ENCODE measurements around the gene ACVRL1. TPM values are rescaled to one million over a fixed set of nuclear protein-coding genes. Genes with fewer than 3 reads are reported as not detected.

The ACVRL1 gene
- total and polyA plus RNA-seq, 10 of the 15 experiments (the other 5 are each of a cell fraction or from before 2014, with no cell fraction given), result not detected

DNA sequence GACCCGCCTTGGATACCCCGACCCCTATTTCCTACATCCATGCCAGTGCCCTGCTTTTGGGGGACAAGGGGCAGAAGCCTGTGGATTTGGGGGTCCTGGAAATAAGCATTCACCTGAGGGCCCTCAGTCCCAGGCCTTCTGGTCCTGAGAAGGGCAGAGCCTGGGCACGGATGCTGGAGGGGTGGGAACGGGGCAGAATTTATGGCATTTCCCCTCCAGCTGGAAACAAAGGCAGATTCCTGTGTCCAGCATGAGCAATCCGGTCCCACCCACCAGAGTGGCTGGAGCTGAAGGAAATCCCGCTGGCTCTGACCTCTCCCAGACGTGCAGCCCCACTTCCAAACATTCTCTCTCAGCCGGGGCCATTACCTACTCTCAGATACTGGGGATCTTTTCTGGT is 10.1 kb upstream of the ACVRL1 start:
- intact Hi-C loops (cut with micrococcal nuclease; ENCODE audit: unreplicated experiment), result no loop called here
- no peaks in the 10 kb centered on the region for H3K36me3 ChIP-seq (ENCODE audit: control insufficient read depth in 2 of 2, insufficient read depth in 2 of 2, low read length in 1 of 2)
- ChIA-PET POLR2A (no interaction called here), RAD21 (ENCODE audit: unreplicated experiment) (no interaction called here), SMC1A (ENCODE audit: uncharacterized antibody, unreplicated experiment) (interaction anchor here (0.8 kb wide), 1 partner anchor 13 kb away, joined by 3 read pairs; no protein-coding TSS in a partner anchor), CTCF (interaction anchor here (1.9 kb wide), 1 partner anchor 18 kb away, joined by 4 read pairs; no protein-coding TSS in a partner anchor)
- no peak overlapping the region for H3K4me3 ChIP-seq
- no peak for FAIRE-seq
- no peak overlapping the region for H3K9ac ChIP-seq (ENCODE audit: control insufficient read depth, insufficient read depth, low read length)
- H4K20me1 ChIP-seq (ENCODE audit: control insufficient read depth, insufficient read depth), result no peaks in the 10 kb centered on the region
- H3K27me3 ChIP-seq (replicated peaks in 1 of 2; ENCODE audit: control insufficient read depth in 2 of 2, insufficient read depth in 2 of 2, low read length in 1 of 2), result peaks cover 0 to 1% of the 10 kb centered on the region in 2 experiments; a peak in 1 of 4 replicates
- in situ Hi-C loops (cut with MboI), result no loop called here
- no peak for DNase-seq (ENCODE audit: low read depth, low spot score)
- no peak overlapping the region for H2AFZ ChIP-seq (ENCODE audit: control insufficient read depth, low read depth, low read length)
- H3K4me1 ChIP-seq (ENCODE audit: control insufficient read depth, insufficient read depth, low read length), result no peaks in the 10 kb centered on the region
- H3K79me2 ChIP-seq (ENCODE audit: control insufficient read depth, insufficient read depth, low read length), result no peaks in the 10 kb centered on the region
- H3K9me3 ChIP-seq (replicated peaks; ENCODE audit: control insufficient read depth, insufficient read depth, low read length), result no peaks in the 10 kb centered on the region
- no peak overlapping the region for H3K27ac ChIP-seq (ENCODE audit: control insufficient read depth, insufficient read depth)
- no TSS peak for BruUV-seq (replicated peaks)
- TF ChIP-seq, protein P1, sequence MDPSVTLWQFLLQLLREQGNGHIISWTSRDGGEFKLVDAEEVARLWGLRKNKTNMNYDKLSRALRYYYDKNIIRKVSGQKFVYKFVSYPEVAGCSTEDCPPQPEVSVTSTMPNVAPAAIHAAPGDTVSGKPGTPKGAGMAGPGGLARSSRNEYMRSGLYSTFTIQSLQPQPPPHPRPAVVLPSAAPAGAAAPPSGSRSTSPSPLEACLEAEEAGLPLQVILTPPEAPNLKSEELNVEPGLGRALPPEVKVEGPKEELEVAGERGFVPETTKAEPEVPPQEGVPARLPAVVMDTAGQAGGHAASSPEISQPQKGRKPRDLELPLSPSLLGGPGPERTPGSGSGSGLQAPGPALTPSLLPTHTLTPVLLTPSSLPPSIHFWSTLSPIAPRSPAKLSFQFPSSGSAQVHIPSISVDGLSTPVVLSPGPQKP (IDR thresholded peaks at IDR 0.05; ENCODE audit: low read depth, low read length), result no peak
- ATAC-seq, result no peak
- H3K4me2 ChIP-seq (ENCODE audit: control insufficient read depth, insufficient read depth), result no peak overlapping the region
- WGBS (ENCODE audit: insufficient coverage, insufficient replicate concordance, low lambda C conversion rate, missing lambda C conversion rate), result 30% methylated on average over 7 of the region's 8 CpGs

DNA sequence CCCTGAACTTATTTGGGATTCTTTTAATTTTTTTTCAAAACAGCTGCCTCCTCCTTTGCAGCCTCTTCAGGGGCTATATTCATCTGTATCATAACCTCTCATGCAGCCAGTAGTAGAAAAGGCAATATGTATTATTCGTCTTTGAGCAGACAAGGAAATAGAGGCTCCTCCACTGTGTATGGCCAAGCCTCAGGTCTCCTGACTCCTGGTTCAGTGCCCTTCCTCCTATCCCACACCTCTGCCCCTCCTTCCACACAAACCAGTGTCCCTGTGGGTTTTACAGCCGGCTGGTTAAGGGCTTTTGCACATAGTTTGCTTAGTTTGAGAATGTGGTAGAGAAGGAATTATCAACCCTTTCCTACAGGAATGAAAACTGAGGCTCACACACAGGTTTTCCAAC is 8.8 kb upstream of the ACVRL1 start:
- intact Hi-C loops (cut with micrococcal nuclease; ENCODE audit: unreplicated experiment) (no loop called here), in situ Hi-C loops (cut with MboI) (no loop called here)
- Histone ChIP-seq H3K9me3 (replicated peaks; ENCODE audit: control insufficient read depth, insufficient read depth, low read length) (no peaks in the 10 kb centered on the region), H3K4me1 (ENCODE audit: control insufficient read depth, insufficient read depth, low read length) (no peaks in the 10 kb centered on the region), H3K36me3 (ENCODE audit: control insufficient read depth in 2 of 2, insufficient read depth in 2 of 2, low read length in 1 of 2) (no peaks in the 10 kb centered on the region), H3K79me2 (ENCODE audit: control insufficient read depth, insufficient read depth, low read length) (no peaks in the 10 kb centered on the region), H4K20me1 (ENCODE audit: control insufficient read depth, insufficient read depth) (no peaks in the 10 kb centered on the region), H2AFZ (ENCODE audit: control insufficient read depth, low read depth, low read length) (no peak overlapping the region), H3K27ac (ENCODE audit: control insufficient read depth, insufficient read depth) (no peak overlapping the region), H3K9ac (ENCODE audit: control insufficient read depth, insufficient read depth, low read length) (no peak overlapping the region), H3K4me2 (ENCODE audit: control insufficient read depth, insufficient read depth) (no peak overlapping the region), H3K27me3 (replicated peaks in 1 of 2; ENCODE audit: control insufficient read depth in 2 of 2, insufficient read depth in 2 of 2, low read length in 1 of 2) (peaks cover 0 to 1% of the 10 kb centered on the region in 2 experiments; a peak in 1 of 4 replicates), H3K4me3 (no peak overlapping the region)
- SMC1A ChIA-PET (ENCODE audit: uncharacterized antibody, unreplicated experiment), result interaction anchor here (0.6 kb wide), 1 partner anchor 241 kb away, joined by 3 read pairs; no protein-coding TSS in a partner anchor
- CTCF ChIA-PET, result no interaction called here
- POLR2A ChIA-PET, result no interaction called here
- DNase-seq (ENCODE audit: low read depth, low spot score), result no peak
- no peak for ATAC-seq
- TF ChIP-seq, protein P2, sequence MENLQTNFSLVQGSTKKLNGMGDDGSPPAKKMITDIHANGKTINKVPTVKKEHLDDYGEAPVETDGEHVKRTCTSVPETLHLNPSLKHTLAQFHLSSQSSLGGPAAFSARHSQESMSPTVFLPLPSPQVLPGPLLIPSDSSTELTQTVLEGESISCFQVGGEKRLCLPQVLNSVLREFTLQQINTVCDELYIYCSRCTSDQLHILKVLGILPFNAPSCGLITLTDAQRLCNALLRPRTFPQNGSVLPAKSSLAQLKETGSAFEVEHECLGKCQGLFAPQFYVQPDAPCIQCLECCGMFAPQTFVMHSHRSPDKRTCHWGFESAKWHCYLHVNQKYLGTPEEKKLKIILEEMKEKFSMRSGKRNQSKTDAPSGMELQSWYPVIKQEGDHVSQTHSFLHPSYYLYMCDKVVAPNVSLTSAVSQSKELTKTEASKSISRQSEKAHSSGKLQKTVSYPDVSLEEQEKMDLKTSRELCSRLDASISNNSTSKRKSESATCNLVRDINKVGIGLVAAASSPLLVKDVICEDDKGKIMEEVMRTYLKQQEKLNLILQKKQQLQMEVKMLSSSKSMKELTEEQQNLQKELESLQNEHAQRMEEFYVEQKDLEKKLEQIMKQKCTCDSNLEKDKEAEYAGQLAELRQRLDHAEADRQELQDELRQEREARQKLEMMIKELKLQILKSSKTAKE (IDR thresholded peaks at IDR 0.05; ENCODE audit: low read depth, poor library complexity, severe bottlenecking), result no peak
- TF ChIP-seq, protein P3, sequence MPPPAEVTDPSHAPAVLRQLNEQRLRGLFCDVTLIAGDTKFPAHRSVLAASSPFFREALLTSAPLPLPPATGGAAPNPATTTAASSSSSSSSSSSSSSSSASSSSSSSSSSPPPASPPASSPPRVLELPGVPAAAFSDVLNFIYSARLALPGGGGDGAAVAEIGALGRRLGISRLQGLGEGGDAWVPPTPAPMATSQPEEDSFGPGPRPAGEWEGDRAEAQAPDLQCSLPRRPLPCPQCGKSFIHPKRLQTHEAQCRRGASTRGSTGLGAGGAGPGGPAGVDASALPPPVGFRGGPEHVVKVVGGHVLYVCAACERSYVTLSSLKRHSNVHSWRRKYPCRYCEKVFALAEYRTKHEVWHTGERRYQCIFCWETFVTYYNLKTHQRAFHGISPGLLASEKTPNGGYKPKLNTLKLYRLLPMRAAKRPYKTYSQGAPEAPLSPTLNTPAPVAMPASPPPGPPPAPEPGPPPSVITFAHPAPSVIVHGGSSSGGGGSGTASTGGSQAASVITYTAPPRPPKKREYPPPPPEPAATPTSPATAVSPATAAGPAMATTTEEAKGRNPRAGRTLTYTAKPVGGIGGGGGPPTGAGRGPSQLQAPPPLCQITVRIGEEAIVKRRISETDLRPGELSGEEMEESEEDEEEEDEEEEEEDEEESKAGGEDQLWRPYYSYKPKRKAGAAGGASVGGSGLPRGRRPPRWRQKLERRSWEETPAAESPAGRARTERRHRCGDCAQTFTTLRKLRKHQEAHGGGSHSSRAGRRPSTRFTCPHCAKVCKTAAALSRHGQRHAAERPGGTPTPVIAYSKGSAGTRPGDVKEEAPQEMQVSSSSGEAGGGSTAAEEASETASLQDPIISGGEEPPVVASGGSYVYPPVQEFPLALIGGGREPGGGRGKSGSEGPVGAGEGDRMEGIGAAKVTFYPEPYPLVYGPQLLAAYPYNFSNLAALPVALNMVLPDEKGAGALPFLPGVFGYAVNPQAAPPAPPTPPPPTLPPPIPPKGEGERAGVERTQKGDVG (CRISPR knock-in tag; IDR thresholded peaks at IDR 0.05), result no peak
- TF ChIP-seq JUNB (IDR thresholded peaks at IDR 0.05), result no peak
- TF ChIP-seq RB1 (IDR thresholded peaks at IDR 0.05; ENCODE audit: borderline replicate concordance), result no peak
- TF ChIP-seq, protein P4, sequence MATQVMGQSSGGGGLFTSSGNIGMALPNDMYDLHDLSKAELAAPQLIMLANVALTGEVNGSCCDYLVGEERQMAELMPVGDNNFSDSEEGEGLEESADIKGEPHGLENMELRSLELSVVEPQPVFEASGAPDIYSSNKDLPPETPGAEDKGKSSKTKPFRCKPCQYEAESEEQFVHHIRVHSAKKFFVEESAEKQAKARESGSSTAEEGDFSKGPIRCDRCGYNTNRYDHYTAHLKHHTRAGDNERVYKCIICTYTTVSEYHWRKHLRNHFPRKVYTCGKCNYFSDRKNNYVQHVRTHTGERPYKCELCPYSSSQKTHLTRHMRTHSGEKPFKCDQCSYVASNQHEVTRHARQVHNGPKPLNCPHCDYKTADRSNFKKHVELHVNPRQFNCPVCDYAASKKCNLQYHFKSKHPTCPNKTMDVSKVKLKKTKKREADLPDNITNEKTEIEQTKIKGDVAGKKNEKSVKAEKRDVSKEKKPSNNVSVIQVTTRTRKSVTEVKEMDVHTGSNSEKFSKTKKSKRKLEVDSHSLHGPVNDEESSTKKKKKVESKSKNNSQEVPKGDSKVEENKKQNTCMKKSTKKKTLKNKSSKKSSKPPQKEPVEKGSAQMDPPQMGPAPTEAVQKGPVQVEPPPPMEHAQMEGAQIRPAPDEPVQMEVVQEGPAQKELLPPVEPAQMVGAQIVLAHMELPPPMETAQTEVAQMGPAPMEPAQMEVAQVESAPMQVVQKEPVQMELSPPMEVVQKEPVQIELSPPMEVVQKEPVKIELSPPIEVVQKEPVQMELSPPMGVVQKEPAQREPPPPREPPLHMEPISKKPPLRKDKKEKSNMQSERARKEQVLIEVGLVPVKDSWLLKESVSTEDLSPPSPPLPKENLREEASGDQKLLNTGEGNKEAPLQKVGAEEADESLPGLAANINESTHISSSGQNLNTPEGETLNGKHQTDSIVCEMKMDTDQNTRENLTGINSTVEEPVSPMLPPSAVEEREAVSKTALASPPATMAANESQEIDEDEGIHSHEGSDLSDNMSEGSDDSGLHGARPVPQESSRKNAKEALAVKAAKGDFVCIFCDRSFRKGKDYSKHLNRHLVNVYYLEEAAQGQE (IDR thresholded peaks at IDR 0.05; ENCODE audit: low read depth, low read length), result no peak
- RAD21 ChIA-PET (ENCODE audit: unreplicated experiment), result no interaction called here
- BruUV-seq (replicated peaks), result no TSS peak
- FAIRE-seq, result no peak
- WGBS (ENCODE audit: insufficient coverage, insufficient replicate concordance, low lambda C conversion rate, missing lambda C conversion rate), result 3% methylated on average over 2 of the region's 2 CpGs

Measured in GM12878 (cell line).